Sigmoid colon (tissue), 7 donors: ENCODE results near the gene OR8H1. TPM values are rescaled to one million over a fixed set of nuclear protein-coding genes. Genes with fewer than 3 reads are reported as not detected.

Experiments used
- DNase-seq: peaks from one replicate; pipeline ENCODE4 v3.0.0-alpha.2; 2019
- H3K27ac ChIP-seq, 4 donors: fragments of 200-600 bp; sonication (generic); one replicate each; pipeline ENCODE4 v1.5.1; 2016 to 2019; ENCODE audit warnings: mild to moderate bottlenecking in 1 of 4
- H3K27me3 ChIP-seq, 3 donors: fragments of 200-600 bp; sonication (generic); one replicate each; pipeline ENCODE4 v1.5.1; 2019; ENCODE audit warnings: mild to moderate bottlenecking in 1 of 3
- H3K36me3 ChIP-seq, 4 donors: fragments of 200-600 bp; sonication (generic); one replicate each; pipeline ENCODE4 v1.5.1; 2016 to 2019
- H3K4me1 ChIP-seq, 4 donors: fragments of 200-600 bp; sonication (generic); one replicate each; pipeline ENCODE4 v1.5.1; 2017 to 2019
- H3K4me3 ChIP-seq, 4 donors: fragments of 200-600 bp; sonication (generic); one replicate each; pipeline ENCODE4 v1.5.1; 2017 to 2019; ENCODE audit warnings: mild to moderate bottlenecking in 2 of 4, moderate library complexity in 1 of 4
- H3K9me3 ChIP-seq, 4 donors: fragments of 200-600 bp in 3 of 4; sonication (generic) in 3 of 4; one replicate each; pipeline versions ENCODE4 v1.5.1 to v1.6.1; 2013 to 2019
- CTCF ChIP-seq, 4 experiments: fragments of 450-650 bp in 3 of 4; fragments of 200-600 bp in 1 of 4; IDR thresholded peaks; one replicate each; pipeline ENCODE4 v1.5.1; 2016 to 2019; ENCODE audit warnings: antibody characterized with exemption in 4 of 4, mild to moderate bottlenecking in 3 of 4, moderate library complexity in 2 of 4
- EP300 ChIP-seq, 4 donors: sonication (generic); formaldehyde crosslinking; IDR thresholded peaks; one replicate each; pipeline ENCODE4 v1.6.1; 2017; ENCODE audit warnings: antibody characterized with exemption in 4 of 4
- POLR2A ChIP-seq, 2 donors: fragments of 450-650 bp; IDR thresholded peaks; one replicate each; pipeline ENCODE4 v1.6.1; 2016; ENCODE audit warnings: antibody characterized with exemption in 2 of 2, mild to moderate bottlenecking in 2 of 2, moderate library complexity in 2 of 2
- POLR2AphosphoS5 ChIP-seq, 4 donors: sonication (generic); formaldehyde crosslinking; IDR thresholded peaks; one replicate each; pipeline ENCODE4 v1.6.1; 2017; ENCODE audit warnings: antibody characterized with exemption in 4 of 4
- WGBS, 2 donors: extraction: QIAGEN DNeasy Blood & Tissue Kit; methylation state at CpG; one replicate each; pipeline ENCODE4 v1.1.7; 2013; 5-methylcytosine and 5-hydroxymethylcytosine counted together
- intact Hi-C: fragments of 100-400 bp; cut with DNase I; formaldehyde crosslinking; loops from one replicate; pipeline ENCODE4 v1.15.1; 2023
- polyA plus RNA-seq, 3 donors: library from polyadenylated mRNA; stranded (reverse); fragments of 200-250 nt; gene quantifications; one replicate each; pipeline ENCODE4 v1.2.3, GENCODE V29; 2013
- total RNA-seq, 4 donors: library from RNA; depleted of rRNA; stranded (reverse); fragments of >200 nt; gene quantifications; one replicate each; pipeline ENCODE4 v1.1.0, GENCODE V29; 2016
- donor health status: healthy with polysubstance abuse.
- donor health status: Bipolar disorder and iron deficiency.
- donor health status: healthy.

Gene OR8H1
- total and polyA plus RNA-seq, 7 donors: not detected

DNA sequence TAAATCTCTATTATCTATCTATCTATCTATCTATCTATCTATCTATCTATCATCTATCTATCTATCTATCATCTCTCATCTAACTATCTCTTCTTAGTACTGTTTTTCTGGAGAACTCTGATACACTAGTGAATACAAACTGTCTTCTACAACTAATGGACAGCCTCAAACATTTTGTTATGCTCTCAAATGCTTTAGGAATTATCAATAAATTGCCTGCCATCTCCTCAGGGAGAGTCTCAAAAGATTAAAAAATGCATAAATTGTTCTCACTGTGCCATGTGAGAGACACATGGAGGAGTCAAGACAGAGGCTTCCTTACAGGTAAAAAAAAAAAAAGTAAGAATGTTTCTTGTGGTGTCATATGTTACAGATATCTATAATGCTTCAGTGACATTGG is 22.8 kb upstream of the OR8H1 start, which contains the start of gene OR8K3:
OR8K3 (plus strand) TSS at position 301 of the 400 bp plus-strand sequence. CDS start 3,163 bp downstream, outside the sequence.
- H3K4me1 ChIP-seq: no peaks in the 10 kb centered on the region
- H3K36me3 ChIP-seq: no peaks in the 10 kb centered on the region
- no peak within 1 kb of the TSS for H3K27ac ChIP-seq
- intact Hi-C loops: no loop called here
- no peak for DNase-seq
- H3K27me3 ChIP-seq: no peaks in the 10 kb centered on the region
- no peak for TF ChIP-seq POLR2A (IDR thresholded peaks at IDR 0.05)
- TF ChIP-seq EP300 (IDR thresholded peaks at IDR 0.05): no peak
- no peak within 1 kb of the TSS for H3K4me3 ChIP-seq
- H3K9me3 ChIP-seq: no peaks in the 10 kb centered on the region

- Histone ChIP-seq H3K9me3 (peaks cover 0 to 3% (median 0%) of the 10 kb centered on the region in 4 donors), H3K36me3 (no peaks in the 10 kb centered on the region), H3K4me3 (no peak overlapping the region), H3K27ac (no peak overlapping the region), H3K4me1 (no peaks in the 10 kb centered on the region), H3K27me3 (no peaks in the 10 kb centered on the region)
- DNase-seq: no peak
- intact Hi-C loops: no loop called here
- 88 to 90% methylated on average over 3 of the region's 3 CpGs for WGBS, 2 donors
- TF ChIP-seq POLR2AphosphoS5 (IDR thresholded peaks at IDR 0.05): no peak
Measured at GRCh38 chr11:56307836-56308235, 15.8 kb upstream of the OR8H1 start.

GRCh38 chr11:56296898-56297297 is 4.8 kb upstream of the OR8H1 start:
- DNase-seq: no peak
- Histone ChIP-seq H3K4me1 (no peaks in the 10 kb centered on the region), H3K27ac (no peak overlapping the region), H3K9me3 (no peaks in the 10 kb centered on the region), H3K27me3 (no peaks in the 10 kb centered on the region), H3K36me3 (no peaks in the 10 kb centered on the region), H3K4me3 (no peak overlapping the region)
- 93% methylated on average over 4 of the region's 4 CpGs for WGBS, 2 donors
- intact Hi-C loops: no loop called here
- TF ChIP-seq EP300 (IDR thresholded peaks at IDR 0.05) (no peak), POLR2A (IDR thresholded peaks at IDR 0.05) (no peak), POLR2AphosphoS5 (IDR thresholded peaks at IDR 0.05) (no peak), CTCF (IDR thresholded peaks at IDR 0.05) (no peak)

- intact Hi-C loops: no loop called here
- H3K4me3 ChIP-seq: no peak within 1 kb of the TSS
- no peaks in the 10 kb centered on the region for H3K9me3 ChIP-seq
- H3K36me3 ChIP-seq: no peaks in the 10 kb centered on the region
- DNase-seq: no peak
- H3K4me1 ChIP-seq: no peaks in the 10 kb centered on the region
- no peak for TF ChIP-seq EP300 (IDR thresholded peaks at IDR 0.05)
- no peak for TF ChIP-seq POLR2AphosphoS5 (IDR thresholded peaks at IDR 0.05)
- no peak for TF ChIP-seq CTCF (IDR thresholded peaks at IDR 0.05)
- no peak for TF ChIP-seq POLR2A (IDR thresholded peaks at IDR 0.05)
- no peaks in the 10 kb centered on the region for H3K27me3 ChIP-seq
- no peak within 1 kb of the TSS for H3K27ac ChIP-seq
Measured at GRCh38 chr11:56273854-56274253, 18.2 kb downstream of the OR8H1 start, which contains the start of gene OR5T1. Gene OR5T1 (plus strand): TSS chr11:56274154. CDS start chr11:56275639, 1,485 bp downstream.

DNA sequence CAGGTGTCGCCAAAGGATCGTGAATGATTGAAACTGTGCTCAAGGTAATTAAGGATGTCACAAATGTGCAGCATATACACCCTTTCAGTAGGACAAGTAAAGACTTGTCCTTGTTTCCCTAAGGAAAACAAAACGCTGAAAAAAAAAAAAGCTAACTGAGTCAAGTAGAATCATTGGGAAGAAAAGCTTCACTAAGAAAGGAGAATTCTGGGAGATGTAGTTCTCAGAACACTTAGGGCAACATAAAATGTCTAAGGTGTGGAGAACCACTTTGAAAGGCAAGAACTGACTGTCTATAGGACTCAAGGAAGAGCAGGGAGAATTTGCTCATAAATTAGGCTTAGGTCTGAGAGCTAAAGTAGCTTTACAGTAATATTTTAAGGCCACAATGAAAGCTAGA is 21.0 kb downstream of the OR8H1 start:
- 19 to 57% methylated on average over 3 of the region's 3 CpGs for WGBS, 2 donors
- intact Hi-C loops: no loop called here
- Histone ChIP-seq H3K9me3 (peaks cover 0 to 4% (median 0%) of the 10 kb centered on the region in 4 donors), H3K27me3 (no peaks in the 10 kb centered on the region), H3K4me1 (no peaks in the 10 kb centered on the region), H3K4me3 (no peak overlapping the region), H3K27ac (no peak overlapping the region), H3K36me3 (no peaks in the 10 kb centered on the region)
- DNase-seq: no peak
- no peak for TF ChIP-seq POLR2A (IDR thresholded peaks at IDR 0.05)

GRCh38 chr11:56251954-56252353 is 40.1 kb downstream of the OR8H1 start, which contains the start of gene OR5T3:
Gene OR5T3 (plus strand): TSS chr11:56252254. CDS start chr11:56252254, 0 bp downstream.
- no peaks in the 10 kb centered on the region for H3K9me3 ChIP-seq
- no peaks in the 10 kb centered on the region for H3K36me3 ChIP-seq
- TF ChIP-seq POLR2AphosphoS5 (IDR thresholded peaks at IDR 0.05) (no peak), CTCF (IDR thresholded peaks at IDR 0.05) (no peak), POLR2A (IDR thresholded peaks at IDR 0.05) (no peak), EP300 (IDR thresholded peaks at IDR 0.05) (no peak)
- H3K27me3 ChIP-seq: no peaks in the 10 kb centered on the region
- no peak for DNase-seq
- intact Hi-C loops: no loop called here
- H3K4me3 ChIP-seq: no peak within 1 kb of the TSS
- H3K27ac ChIP-seq: no peak within 1 kb of the TSS
- no peaks in the 10 kb centered on the region for H3K4me1 ChIP-seq

Other genes with a start within 250 kb of the OR8H1 start
- not detected for gene OR8I2, start 198.9 kb downstream of the OR8H1 start, total RNA-seq
- not detected for gene OR8I2, start 198.9 kb downstream of the OR8H1 start, polyA plus RNA-seq
- not detected for gene OR8H2, start 188.6 kb downstream of the OR8H1 start, total RNA-seq
- not detected for gene OR8H2, start 188.6 kb downstream of the OR8H1 start, polyA plus RNA-seq
- gene OR8H3, start 169.9 kb downstream of the OR8H1 start, total RNA-seq: not detected
- gene OR8H3, start 169.9 kb downstream of the OR8H1 start, polyA plus RNA-seq: not detected
- not detected for gene OR8J3, start 152.1 kb downstream of the OR8H1 start, total RNA-seq
- not detected for gene OR8J3, start 152.1 kb downstream of the OR8H1 start, polyA plus RNA-seq
- gene OR8K5, start 131.9 kb downstream of the OR8H1 start, total RNA-seq: not detected
- not detected for gene OR8K5, start 131.9 kb downstream of the OR8H1 start, polyA plus RNA-seq
- not detected for gene OR5J2, start 115.6 kb downstream of the OR8H1 start, total RNA-seq
- gene OR5J2, start 115.6 kb downstream of the OR8H1 start, polyA plus RNA-seq: not detected
- gene OR5T2, start 58.0 kb downstream of the OR8H1 start, total RNA-seq: not detected
- not detected for gene OR5T2, start 58.0 kb downstream of the OR8H1 start, polyA plus RNA-seq
- not detected for gene OR5T3, start 40.0 kb downstream of the OR8H1 start, total RNA-seq
- gene OR5T3, start 40.0 kb downstream of the OR8H1 start, polyA plus RNA-seq: not detected
- gene OR5T1, start 18.1 kb downstream of the OR8H1 start, total RNA-seq: not detected
- not detected for gene OR5T1, start 18.1 kb downstream of the OR8H1 start, polyA plus RNA-seq
- gene OR8K3, start 22.9 kb upstream of the OR8H1 start, total RNA-seq: not detected
- gene OR8K3, start 22.9 kb upstream of the OR8H1 start, polyA plus RNA-seq: not detected
- gene OR8K1, start 53.8 kb upstream of the OR8H1 start, total RNA-seq: not detected
- not detected for gene OR8K1, start 53.8 kb upstream of the OR8H1 start, polyA plus RNA-seq
- not detected for gene OR8J1, start 62.0 kb upstream of the OR8H1 start, total RNA-seq
- gene OR8J1, start 62.0 kb upstream of the OR8H1 start, polyA plus RNA-seq: not detected
- not detected for gene OR8U1, start 83.4 kb upstream of the OR8H1 start, total RNA-seq
- not detected for gene OR8U1, start 83.4 kb upstream of the OR8H1 start, polyA plus RNA-seq
- gene OR5AL1, start 120.4 kb upstream of the OR8H1 start, total RNA-seq: not detected
- gene OR5AL1, start 120.4 kb upstream of the OR8H1 start, polyA plus RNA-seq: not detected
- gene OR5M3, start 181.1 kb upstream of the OR8H1 start, total RNA-seq: not detected
- gene OR5M3, start 181.1 kb upstream of the OR8H1 start, polyA plus RNA-seq: not detected
- not detected for gene OR5M8, start 199.1 kb upstream of the OR8H1 start, total RNA-seq
- not detected for gene OR5M8, start 199.1 kb upstream of the OR8H1 start, polyA plus RNA-seq